ENCODE results near the gene NR2E3.

GRCh38 chr15:71844916-71845315 lies 34.6 kb downstream of the NR2E3 start:
- TF ChIP-seq FOXA1 (IDR thresholded peaks at IDR 0.05) (no peak), FOXM1 (IDR thresholded peaks at IDR 0.05; ENCODE audit: borderline replicate concordance) (no peak)
